ENCODE results near the gene UNCX. TPM values are rescaled to one million over a fixed set of nuclear protein-coding genes. Genes with fewer than 3 reads are reported as not detected.

UNCX gene
- total and polyA plus RNA-seq, 2 of the 8 experiments (the other 6 are each of a cell fraction or from before 2014, with no cell fraction given) = not detected

DNA sequence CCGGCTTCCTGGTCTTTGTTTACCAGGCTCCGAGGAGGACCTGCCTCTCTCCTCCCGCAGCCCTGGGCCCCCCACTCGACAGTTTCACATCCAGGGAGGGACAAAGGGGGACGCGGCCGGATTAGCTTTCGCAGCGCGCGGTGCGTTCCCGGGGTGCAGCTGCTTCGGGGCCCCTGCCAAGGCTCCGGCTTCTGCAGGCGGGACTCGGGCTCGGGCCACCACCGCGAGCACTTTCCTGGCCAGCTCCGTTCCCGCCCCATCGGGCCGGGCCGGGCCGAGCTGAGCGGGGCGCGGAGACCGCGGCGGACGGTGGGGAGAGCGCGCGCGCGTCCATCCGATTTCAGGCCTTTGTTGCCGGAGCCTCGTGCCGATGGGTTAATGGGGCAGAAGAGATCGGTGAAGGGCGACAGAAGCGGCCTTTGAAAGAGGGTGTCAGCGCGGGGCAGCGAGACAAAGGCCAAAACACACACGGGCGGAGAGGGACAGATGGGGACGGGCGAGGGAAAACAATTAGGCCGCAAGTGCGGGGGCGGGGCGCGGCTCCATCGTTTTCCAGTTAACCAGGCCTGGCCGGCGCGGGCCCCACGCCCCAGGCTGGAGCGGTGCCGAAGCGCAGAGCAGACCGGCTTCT lies 8.5 kb upstream of the UNCX start (continued):
- TF ChIP-seq ASH2L (IDR thresholded peaks at IDR 0.05; ENCODE audit: low read length) (peak; percentile 72), MAFK (IDR thresholded peaks at IDR 0.05; ENCODE audit: low read depth, low read length) (no peak), HDAC6 (IDR thresholded peaks at IDR 0.05; ENCODE audit: low read depth, low read length) (no peak), PHF8 (conservative IDR thresholded peaks at IDR 0.05; ENCODE audit: low read depth, low read length) (0 out of 2 replicates have a peak, but pooled peaks have one; percentile 21), TCF12 (IDR thresholded peaks at IDR 0.05; ENCODE audit: low read depth, low read length) (no peak), TAF7 (optimal IDR thresholded peaks at IDR 0.05; ENCODE audit: borderline replicate concordance, low read depth, low read length) (no peak), CHD2 (IDR thresholded peaks at IDR 0.05; ENCODE audit: low read length) (no peak), BRCA1 (IDR thresholded peaks at IDR 0.05; ENCODE audit: low read depth, low read length) (no peak), SAP30 (IDR thresholded peaks at IDR 0.05; ENCODE audit: insufficient read depth, insufficient replicate concordance, low read length) (no peak), HDAC2 (IDR thresholded peaks at IDR 0.05; ENCODE audit: borderline replicate concordance in 1 of 2, low read depth in 2 of 2, low read length in 2 of 2) (no peak), RBBP5 (IDR thresholded peaks at IDR 0.05; ENCODE audit: borderline replicate concordance, low read depth, low read length) (no peak), CHD1 (IDR thresholded peaks at IDR 0.05; ENCODE audit: low read depth, low read length) (no peak), CREB1 (IDR thresholded peaks at IDR 0.05) (no peak), NANOG (IDR thresholded peaks at IDR 0.05; ENCODE audit: insufficient read depth, low read depth, low read length, poor library complexity, severe bottlenecking) (no peak), POLR2AphosphoS5 (IDR thresholded peaks at IDR 0.05; ENCODE audit: low read depth, low read length) (no peak), KDM4A (IDR thresholded peaks at IDR 0.05; ENCODE audit: low read depth, low read length, severe bottlenecking) (peak; percentile 80), RNF2 (IDR thresholded peaks at IDR 0.05; ENCODE audit: borderline replicate concordance, low read depth, low read length, missing control alignments, poor library complexity, severe bottlenecking) (peak; percentile 78), EGR1 (IDR thresholded peaks at IDR 0.05; ENCODE audit: borderline replicate concordance, low read depth, low read length) (peak; percentile 30), CTBP2 (IDR thresholded peaks at IDR 0.05; ENCODE audit: borderline replicate concordance, insufficient read depth, insufficient read length, low read length) (peak; percentile 73), SUZ12 (IDR thresholded peaks at IDR 0.05; ENCODE audit: low read length) (peak; percentile 92), BACH1 (IDR thresholded peaks at IDR 0.05; ENCODE audit: low read length) (no peak), EP300 (IDR thresholded peaks at IDR 0.05; ENCODE audit: borderline replicate concordance in 1 of 2, low read depth in 2 of 2, low read length in 2 of 2) (no peak), TEAD4 (IDR thresholded peaks at IDR 0.05; ENCODE audit: low read depth, low read length) (no peak)
- TF ChIP-seq, protein P1, sequence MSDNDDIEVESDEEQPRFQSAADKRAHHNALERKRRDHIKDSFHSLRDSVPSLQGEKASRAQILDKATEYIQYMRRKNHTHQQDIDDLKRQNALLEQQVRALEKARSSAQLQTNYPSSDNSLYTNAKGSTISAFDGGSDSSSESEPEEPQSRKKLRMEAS (IDR thresholded peaks at IDR 0.05) = peak; percentile 76
